ENCODE data around the gene AKAP6.

Gene AKAP6, protein sequence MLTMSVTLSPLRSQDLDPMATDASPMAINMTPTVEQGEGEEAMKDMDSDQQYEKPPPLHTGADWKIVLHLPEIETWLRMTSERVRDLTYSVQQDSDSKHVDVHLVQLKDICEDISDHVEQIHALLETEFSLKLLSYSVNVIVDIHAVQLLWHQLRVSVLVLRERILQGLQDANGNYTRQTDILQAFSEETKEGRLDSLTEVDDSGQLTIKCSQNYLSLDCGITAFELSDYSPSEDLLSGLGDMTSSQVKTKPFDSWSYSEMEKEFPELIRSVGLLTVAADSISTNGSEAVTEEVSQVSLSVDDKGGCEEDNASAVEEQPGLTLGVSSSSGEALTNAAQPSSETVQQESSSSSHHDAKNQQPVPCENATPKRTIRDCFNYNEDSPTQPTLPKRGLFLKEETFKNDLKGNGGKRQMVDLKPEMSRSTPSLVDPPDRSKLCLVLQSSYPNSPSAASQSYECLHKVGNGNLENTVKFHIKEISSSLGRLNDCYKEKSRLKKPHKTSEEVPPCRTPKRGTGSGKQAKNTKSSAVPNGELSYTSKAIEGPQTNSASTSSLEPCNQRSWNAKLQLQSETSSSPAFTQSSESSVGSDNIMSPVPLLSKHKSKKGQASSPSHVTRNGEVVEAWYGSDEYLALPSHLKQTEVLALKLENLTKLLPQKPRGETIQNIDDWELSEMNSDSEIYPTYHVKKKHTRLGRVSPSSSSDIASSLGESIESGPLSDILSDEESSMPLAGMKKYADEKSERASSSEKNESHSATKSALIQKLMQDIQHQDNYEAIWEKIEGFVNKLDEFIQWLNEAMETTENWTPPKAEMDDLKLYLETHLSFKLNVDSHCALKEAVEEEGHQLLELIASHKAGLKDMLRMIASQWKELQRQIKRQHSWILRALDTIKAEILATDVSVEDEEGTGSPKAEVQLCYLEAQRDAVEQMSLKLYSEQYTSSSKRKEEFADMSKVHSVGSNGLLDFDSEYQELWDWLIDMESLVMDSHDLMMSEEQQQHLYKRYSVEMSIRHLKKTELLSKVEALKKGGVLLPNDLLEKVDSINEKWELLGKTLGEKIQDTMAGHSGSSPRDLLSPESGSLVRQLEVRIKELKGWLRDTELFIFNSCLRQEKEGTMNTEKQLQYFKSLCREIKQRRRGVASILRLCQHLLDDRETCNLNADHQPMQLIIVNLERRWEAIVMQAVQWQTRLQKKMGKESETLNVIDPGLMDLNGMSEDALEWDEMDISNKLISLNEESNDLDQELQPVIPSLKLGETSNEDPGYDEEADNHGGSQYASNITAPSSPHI (N-terminal part only)

DNA sequence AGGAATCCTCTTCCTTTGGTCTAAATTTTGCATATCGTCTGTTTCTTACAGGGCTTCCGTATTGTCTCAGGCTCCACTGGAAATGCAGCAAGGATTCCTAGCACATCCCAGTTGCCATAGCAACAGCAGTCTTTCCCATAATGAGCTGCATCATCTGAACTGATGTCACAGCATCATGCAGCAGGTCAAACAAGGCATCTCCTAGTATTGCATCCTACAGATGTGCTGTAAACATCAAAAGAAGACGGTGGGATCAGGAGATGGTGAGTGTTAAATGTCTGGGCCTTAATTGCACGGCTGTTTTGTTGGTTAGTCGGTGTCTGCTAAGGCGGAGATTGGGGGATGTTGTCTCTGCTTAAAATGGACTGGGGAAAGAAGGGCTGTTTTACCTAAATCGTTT is at the start of gene AKAP6:
Gene AKAP6 (plus strand): TSS at position 153 of the 400 bp plus-strand sequence. CDS start 104,196 bp downstream, outside the sequence.
- no peak for FAIRE-seq

DNA sequence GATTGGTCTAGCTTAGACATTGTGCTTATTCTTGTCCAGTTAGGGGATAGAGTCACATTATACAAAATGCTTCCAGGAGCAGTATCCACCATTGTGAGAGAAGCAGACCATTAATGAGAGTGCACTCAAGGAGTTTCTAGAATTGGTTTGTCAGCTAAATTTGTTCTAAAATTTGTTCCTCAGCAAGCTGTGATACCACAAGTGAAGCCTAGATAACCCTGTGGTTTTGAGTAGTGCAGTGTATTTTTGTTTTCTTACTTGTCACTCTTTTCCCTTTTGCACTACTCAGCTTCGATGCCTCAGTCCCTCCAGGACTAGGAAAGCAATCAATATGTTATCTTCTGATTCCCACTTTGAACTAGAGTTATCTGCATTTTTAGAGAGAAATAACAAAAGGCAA is 42.5 kb upstream of the AKAP6 start:
- FAIRE-seq, result no peak

DNA sequence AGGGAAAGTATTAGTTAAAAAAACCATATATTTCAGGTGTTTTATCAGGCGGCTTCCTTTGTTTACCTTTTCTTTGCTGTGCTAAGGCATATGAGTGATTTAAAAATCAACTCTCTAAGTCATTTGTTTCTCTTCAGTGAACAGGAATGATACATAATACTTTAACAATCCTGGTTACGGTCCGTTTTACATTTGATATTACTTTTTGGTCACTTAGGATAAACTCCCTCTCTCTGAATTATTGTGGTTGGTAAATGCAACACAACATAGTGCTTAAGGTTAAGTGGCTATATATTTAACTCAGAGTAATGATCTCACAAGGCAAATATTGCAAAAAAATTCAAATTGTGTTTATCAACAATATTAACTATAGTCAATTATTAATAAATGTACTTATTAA is 32.7 kb upstream of the AKAP6 start:
- FAIRE-seq, result no peak

DNA sequence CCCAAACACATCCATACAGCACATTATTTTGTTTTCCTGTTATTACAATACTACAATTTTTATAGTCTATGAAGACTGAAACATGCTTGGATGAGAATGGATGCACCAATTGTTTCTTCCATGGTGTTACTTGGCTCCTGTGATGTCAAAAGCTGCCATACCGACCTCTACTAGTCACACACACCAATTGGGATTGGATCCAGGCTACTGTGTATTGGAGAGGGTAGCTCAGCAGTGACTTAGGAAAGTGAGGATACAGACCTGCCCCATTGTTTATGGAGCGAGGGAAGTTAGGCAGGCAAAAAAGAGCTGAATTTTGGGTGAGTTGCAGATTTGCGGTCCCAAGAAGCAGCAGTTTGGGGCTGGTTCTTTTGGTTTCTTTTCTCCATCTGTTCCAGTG is 30.8 kb upstream of the AKAP6 start:
- no peak for FAIRE-seq

DNA sequence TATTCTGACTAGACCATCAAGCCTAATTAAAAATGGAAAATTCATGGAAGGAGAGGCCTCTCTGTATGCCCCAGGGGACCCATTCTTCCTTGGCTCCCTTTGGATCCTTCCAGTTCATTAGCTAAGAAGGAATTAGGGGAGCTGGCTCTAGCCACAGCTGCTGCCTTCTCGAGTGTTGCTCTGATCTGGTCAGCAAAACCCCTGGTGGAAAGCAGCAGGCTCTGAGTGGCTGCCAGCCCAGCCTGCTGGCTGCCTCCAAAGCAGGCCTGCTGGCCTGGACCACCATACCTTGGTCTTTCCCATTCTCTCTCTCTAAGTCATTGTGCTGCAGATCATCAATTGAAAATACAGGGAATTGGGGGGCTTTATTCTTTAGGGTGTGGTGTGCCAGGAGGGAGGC is 29.0 kb upstream of the AKAP6 start:
- no peak for FAIRE-seq

DNA sequence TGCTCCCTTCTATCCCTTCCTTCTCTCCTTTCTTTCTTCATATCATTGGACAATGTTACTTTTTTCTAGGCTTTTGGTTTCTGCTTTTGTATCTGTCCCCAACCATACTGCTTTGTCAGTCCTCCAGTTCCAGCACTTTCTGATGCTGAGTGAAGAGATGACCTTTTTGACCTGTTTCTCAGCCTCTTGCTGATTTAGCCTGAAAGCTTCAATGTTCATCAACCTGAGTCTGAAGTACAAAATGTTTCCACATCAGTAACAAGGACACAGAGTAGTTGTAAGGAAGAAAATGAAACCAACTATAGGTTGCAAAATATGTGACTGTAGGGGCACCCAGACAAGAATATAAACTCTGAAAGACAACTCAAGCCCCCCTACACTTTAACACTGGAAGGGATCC is 25.2 kb upstream of the AKAP6 start:
- no peak for FAIRE-seq

DNA sequence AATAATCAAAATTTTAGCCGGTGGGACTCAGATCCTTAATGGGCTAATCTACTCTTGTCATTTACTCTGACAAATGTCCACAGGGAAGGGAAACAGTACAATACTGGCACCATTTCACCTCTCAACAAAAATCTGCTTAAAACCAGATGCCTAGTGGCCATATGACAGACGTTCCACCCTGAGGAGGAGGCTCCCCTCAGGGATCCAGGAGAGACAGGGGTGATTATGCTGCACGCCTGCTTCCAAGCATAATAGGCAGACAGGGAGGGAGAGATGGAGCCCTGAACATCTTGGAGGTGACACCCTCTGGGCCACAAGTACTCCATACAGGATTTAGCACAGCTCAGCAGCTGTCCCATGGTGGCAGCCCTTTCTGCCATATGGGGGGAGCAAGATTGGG is 24.8 kb upstream of the AKAP6 start:
- no peak for FAIRE-seq

DNA sequence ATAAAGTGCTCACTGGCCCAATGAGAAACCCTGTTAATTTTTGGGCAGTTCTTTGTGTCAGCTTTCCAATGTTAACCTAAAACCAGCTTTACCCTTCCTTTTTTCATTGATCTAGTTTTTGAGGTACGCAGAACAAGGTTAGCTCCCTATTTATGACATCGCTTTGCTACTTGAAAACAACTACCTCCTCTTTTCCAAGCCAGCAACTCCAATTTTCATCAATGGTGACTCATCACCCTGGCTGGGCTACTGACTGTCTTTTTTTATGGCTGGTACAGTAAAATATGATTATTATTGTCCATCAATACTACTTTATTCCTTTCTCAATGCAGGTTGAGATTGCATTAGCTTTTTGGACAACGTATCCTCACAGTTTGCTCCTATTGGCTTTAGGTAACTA is 22.5 kb upstream of the AKAP6 start:
- no peak for FAIRE-seq

DNA sequence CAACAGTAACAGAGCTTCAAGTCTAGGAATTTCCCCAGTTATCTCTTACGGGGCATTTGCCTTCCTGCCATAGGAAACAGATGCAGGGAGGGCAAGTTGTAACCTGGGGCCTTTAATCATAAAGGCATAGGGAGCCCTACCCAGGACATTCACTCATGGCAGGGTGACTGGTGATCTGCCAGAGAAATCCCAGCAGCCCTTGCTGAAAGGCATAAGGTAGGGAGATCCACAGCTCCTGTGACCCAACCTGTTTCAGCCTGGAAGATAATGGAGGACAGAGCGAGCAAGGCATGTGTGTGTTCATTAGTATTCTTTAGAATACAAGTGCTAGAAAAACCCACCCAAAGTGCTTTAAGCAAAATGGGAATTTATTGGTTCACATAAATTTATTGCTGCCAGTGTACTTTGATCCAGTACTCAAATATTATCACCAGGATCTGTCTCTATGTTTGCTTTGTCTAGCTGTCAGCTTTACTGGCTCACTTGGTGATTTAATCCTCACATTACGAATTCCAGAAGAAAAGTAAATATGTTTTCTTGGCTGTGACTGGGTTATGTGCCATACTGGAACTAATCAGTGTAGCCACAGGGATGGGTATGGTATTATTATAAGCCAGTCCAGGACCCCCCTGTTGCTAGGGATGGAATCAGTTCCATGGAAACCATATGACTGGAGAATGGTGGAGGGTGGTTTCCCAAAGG is 21.1 kb upstream of the AKAP6 start:
- no peak for FAIRE-seq

DNA sequence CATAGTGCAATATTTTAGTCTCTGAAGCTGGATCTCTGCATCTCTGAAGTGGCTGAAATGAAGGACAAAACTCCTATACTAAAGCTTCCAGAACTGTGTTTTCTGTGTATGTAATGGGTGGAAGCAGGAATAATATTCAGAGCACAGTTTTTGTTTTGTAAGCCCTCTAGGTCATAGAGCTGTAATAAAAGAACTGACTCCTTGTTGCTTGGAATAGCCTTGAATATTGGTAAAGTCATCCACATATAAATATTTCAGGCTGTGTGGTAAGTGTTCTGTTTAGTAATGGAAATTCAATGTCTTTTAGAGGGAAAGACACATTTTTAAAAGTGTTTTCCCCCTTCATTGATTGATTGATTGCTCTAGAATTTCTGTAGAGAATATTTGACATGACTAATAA is 18.2 kb upstream of the AKAP6 start:
- FAIRE-seq, result no peak

DNA sequence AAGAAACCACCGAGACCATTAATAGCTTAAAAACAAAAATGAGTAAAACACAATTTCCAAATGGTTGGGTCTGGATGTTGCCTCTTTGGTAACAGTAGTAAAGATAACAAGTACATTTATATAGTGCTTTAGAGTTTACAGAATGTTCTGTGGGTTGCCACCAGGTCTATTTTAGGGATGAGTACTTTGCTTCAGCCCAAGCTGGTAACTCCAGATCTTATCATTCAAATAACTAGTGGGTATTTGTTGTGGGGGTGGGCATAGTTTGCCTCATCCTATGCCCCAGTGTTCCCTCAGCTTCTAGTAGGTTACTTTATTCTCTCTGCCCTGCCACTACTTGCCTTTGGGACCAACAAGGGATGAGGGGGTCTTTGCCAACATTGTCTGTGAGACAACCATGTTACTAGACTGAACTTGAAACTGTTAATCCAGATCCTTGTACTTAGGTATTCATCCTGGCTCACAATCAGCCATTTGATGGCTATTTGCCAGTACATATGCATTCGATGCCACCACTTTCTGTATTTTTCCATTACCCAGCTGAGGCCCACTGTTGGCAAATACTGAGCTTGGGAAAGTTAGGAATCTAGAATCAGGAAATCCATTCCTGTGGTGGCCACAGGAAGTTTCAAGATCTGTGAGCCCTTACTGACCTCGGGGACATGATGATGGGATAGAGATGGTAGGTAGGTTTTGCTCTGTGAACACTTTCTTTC is 17.6 kb upstream of the AKAP6 start:
- FAIRE-seq, result no peak

DNA sequence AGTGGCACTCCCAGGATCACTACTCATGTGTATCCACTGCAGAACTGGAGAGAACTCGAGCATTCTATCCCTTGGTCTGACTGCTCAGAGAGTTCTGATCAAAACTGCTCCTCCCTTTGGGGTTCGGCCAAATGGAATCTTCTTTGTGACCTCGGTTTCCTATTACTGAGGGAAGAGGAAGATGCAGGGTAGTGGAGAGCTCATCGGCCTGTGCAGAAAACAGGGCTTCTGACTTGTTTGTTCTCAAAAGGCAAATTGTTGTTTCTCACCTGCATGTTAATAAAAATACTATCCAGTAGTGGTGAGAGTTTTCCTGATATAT is 17.1 kb upstream of the AKAP6 start:
- FAIRE-seq, result no peak

DNA sequence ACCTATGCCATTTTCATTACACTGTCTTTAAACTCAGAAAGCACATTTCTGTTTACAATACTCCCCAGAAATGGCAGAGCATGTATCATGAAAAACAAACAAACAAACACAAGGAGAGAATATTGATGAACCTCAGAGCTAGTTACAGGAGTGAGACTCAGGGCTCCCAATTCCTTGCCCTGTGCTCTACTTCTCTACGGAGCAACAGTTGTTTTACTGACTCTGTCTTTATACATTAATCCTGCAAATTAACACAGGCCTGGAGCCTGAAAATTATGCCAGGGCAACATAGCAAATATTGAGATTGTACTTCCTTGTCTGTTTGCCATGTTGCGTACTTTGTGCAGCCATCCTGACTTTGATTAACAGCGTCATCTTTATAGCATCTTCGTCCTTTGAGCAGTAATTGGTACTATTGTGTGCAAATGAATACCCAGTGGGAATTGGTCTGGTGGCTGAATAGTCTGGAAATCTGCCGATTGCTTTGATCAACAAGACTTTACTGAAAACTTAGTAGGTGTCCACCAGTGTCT is 15.2 kb upstream of the AKAP6 start:
- FAIRE-seq, result no peak

DNA sequence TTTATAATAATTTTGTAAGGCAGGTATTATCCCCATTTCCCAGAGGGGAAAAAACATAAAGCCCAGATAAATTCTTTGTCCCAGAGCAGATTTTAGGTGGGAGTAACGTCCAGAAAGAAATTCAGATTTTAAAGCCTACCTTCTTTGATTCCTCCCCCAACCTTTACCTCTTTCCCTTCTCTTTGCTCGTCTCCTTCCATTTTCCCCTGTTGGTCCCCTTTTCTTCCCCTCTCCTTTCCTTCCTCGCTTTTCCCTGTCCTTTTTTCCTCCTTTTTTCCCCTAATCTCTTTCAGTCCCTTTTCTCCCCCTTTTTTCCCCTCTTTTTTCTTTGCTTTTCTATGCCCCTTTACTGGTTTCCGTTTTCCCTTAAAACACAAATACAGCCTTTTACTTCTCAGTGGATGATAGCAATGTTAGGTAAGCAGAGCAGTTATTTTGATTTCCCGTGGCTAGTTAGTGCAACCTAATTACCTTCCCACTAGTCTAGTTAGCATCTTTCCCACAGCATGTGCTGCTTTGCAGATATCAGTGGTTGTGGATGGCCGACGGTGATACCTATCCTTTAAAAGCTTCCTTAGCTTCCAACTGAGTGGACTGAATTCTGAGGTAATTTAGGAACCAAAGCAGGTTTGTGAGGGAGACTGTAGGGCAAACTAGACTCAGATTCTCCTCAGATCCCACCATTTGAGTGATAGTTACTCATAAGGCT is 10.9 kb upstream of the AKAP6 start:
- FAIRE-seq, result no peak

DNA sequence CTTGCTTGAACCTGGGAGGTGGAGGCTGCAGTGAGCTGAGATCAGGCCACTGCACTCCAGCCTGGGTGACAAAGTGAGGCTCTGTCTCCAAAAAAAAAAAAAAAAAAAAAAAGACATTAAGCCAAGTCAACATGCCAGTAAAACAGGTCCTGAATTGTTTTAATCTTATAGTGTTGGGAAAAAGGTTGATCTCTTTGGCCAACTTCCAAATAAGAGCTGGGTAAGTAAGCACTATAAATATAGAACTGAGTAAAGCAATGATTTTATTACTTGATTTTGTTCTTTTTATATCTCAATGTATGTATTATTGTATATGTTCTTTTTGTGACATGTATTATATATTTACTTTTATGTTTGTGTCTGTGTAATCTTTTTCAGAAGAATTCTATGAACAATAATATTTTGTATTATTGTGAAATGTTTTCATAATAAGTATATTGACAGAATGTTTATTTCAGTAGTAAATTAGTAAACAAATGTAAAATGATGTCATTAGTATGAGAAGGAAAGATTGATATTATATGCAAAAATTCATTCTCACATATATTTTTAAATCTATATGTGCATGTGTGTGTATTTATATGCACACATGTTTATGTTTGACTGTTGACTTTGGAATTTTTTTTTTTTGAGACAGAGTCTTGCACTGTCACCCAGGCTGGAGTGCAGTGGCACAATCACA is 9.6 kb upstream of the AKAP6 start:
- no peak for FAIRE-seq

DNA sequence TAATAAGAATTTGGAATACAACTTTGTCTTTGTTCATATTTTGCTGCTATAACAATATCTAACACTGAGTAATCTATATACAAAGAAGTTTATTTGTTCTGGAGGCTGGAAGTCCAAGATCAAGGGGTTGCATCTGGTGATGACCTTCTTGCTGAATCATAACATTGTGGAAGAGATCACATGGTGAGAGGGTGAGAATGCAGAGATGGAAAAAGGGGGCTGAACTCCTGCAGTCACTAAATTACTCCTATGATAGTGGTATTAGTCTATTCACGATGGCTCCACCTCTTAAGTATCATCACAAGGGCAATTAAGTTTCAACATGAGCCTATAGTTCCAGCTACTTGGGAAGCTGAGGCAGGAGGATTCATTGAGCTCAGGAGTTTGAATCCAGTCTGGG is 4.5 kb upstream of the AKAP6 start:
- no peak for FAIRE-seq

DNA sequence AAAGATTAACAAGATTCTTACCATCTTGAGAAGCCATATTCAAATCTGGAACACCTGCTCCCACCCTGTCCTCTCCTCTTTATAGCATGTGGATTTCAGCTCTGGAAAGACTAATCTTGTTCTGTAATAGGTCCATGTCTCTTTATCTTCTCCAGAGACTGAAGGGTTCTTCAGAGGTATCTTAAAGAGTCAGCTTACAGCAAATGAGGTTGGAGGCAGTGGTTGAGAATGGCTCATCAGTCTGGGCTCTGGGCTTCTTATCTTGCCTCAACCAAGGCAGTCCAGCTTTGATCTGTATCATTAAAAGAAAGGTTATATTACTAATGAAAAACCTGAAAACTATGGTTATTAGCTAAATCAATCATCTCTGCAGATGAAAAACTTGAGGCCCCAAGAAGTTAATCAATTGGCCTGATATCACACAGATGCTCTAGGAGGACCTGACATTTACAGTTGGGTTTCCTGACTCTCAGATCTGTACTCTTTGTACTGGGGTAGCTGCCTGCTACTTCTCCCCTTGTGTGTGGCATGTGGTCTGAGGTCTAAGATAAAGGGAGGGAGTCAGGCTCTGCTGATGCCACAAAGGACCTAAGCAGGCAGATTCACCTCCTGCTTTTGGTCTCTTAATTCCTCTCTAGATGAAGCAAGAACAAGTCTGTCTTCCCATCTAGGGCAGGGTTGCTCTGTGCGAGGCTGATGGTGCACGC is 1.7 kb upstream of the AKAP6 start:
- FAIRE-seq, result no peak

DNA sequence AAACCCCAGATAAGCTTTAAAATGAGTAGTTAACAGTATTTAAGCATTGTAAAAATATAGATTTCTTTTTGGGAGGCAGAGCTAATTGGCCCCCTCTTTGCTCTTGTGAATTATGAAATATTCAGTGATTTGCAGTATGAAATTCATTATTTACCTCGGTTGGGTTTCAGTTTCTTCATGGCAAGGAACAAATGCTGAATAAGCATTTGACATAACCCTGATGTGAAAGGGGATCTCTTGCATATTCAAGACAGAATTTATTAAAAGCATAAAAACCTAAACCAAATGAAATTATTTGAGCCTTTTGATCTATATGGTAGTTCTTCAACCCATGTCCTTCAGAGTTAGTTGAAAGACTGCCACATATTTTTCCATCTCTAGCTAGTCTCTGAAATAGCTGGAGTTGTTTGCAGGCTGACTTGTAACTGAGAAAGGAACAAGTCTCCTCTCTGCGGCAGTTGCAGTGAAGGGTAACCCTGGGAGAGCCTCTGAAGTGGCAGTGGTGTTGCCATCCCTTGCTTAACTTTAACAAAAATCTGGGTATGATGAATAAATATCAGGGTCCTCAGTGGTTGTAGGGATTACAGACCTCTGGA is 690 bp downstream of the AKAP6 start:
- FAIRE-seq, result no peak

DNA sequence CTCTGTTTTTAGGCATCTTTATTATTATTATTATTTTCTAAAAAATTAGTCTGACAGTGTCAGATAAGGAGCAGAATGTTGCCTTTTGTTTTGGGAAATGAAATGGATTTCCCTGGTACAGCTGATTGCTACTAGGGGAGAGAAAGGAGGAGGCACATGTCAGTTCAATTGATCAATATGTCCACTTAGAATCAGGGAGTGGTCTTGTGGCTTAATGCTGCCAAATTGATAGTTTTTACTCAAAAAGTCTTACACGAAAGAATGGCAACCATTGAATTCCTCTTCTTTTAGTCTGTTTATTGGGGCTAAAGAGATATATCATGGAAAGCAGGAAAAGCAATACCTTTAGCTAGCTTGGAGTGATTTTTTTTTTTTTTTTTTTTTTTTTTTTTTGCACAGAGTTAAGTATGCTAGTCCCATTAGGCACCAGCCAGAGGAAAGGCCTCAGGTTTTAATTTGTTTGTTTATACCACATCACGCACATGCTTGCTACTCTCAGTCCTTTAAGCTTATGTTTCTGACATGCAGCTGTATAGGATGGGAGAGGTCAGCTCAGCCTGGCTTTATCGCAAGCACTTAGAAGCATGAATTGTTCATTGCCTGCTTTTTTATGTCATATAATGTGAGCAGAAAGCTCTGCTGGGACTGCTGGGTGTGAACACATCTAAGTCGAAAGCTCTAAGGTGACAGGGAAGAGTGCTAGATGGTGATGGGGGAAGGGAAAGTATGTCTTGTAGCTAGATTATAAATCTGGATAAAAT is 1.4 kb downstream of the AKAP6 start:
- no peak for FAIRE-seq
